H1 (cell line): Measurements from ENCODE around the gene YIPF5.

Experiments used
- CBX8 ChIP-seq: fragments of 300-800, 300-1000 bp; sonication (generic); IDR thresholded peaks from 2 replicates; pipeline ENCODE4 v1.7.1; 2016; ENCODE audit warnings: low read depth, low read length, borderline replicate concordance
- EZH2 ChIP-seq: fragments of 200-600 bp; sonication (generic); IDR thresholded peaks from 2 replicates; pipeline ENCODE4 v1.7.1; 2012; ENCODE audit warnings: low read depth, mild to moderate bottlenecking, moderate library complexity, low read length, inconsistent platforms; ENCODE audit not compliant: severe bottlenecking
- NRF1 ChIP-seq: IDR thresholded peaks from 2 replicates; pipeline ENCODE4 v1.6.1; 2011; ENCODE audit warnings: mild to moderate bottlenecking, low read depth, low read length, improper control_type of control experiment
- ZNF274 ChIP-seq: IDR thresholded peaks from 2 replicates; pipeline ENCODE4 v1.7.0; 2012; ENCODE audit warnings: low read length, borderline replicate concordance; ENCODE audit errors: extremely low read depth
- TF ChIP-seq, protein P1 (sequence below): IDR thresholded peaks from 2 replicates; pipeline ENCODE4 v1.6.1; 2012; ENCODE audit warnings: inconsistent platforms
- TF ChIP-seq, protein P2 (sequence below), 3 experiments: IDR thresholded peaks; 1 replicate in 2 of 3; 2 replicates in 1 of 3; pipeline versions ENCODE4 v1.5.1 to v1.6.1; 2011; ENCODE audit warnings: low read length in 3 of 3, mild to moderate bottlenecking in 3 of 3, inconsistent platforms in 2 of 3, low read depth in 1 of 3, moderate library complexity in 1 of 3; ENCODE audit not compliant: insufficient read depth in 1 of 3; ENCODE audit errors: control extremely low read depth in 1 of 3

DNA sequence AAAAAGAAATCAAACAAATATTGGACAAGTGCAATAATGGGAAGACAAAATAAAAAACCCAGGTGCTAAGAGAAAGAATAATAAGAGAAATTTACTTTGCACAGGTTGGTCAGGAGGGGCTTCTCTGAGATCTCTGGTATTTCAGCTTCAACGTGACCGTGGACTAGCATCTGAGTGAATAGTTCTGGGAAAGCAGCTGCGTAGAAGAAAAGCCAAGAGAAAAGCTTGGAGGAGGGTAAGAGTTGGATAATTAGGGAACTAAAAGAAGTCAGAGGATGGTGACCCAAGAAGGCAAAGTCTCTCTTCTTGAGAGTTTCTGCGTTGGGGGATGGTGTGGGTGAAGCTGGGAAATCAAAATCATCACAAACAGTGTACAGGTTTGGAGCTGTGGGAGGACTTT lies 41.6 kb downstream of the YIPF5 start:
- TF ChIP-seq EZH2, result no peak
- no peak for TF ChIP-seq ZNF274
- no peak for TF ChIP-seq NRF1
- TF ChIP-seq, protein P1, sequence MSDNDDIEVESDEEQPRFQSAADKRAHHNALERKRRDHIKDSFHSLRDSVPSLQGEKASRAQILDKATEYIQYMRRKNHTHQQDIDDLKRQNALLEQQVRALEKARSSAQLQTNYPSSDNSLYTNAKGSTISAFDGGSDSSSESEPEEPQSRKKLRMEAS, result no peak
- TF ChIP-seq, protein P2, sequence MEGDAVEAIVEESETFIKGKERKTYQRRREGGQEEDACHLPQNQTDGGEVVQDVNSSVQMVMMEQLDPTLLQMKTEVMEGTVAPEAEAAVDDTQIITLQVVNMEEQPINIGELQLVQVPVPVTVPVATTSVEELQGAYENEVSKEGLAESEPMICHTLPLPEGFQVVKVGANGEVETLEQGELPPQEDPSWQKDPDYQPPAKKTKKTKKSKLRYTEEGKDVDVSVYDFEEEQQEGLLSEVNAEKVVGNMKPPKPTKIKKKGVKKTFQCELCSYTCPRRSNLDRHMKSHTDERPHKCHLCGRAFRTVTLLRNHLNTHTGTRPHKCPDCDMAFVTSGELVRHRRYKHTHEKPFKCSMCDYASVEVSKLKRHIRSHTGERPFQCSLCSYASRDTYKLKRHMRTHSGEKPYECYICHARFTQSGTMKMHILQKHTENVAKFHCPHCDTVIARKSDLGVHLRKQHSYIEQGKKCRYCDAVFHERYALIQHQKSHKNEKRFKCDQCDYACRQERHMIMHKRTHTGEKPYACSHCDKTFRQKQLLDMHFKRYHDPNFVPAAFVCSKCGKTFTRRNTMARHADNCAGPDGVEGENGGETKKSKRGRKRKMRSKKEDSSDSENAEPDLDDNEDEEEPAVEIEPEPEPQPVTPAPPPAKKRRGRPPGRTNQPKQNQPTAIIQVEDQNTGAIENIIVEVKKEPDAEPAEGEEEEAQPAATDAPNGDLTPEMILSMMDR (IDR thresholded peaks at IDR 0.05; ENCODE audit: control extremely low read depth in 1 of 3, insufficient read depth in 1 of 3, low read depth in 1 of 3, low read length in 3 of 3), result no peak
- TF ChIP-seq CBX8, result no peak
